NCI-H446 treated with DMSO at 0.1 percent for 48 hours (cell line): ENCODE results near the gene KIAA2012.

Experiments
- DNase-seq: peaks from one replicate; lab custom pipeline; 2025; lab: John Stamatoyannopoulos, UW

KIAA2012 gene

DNA sequence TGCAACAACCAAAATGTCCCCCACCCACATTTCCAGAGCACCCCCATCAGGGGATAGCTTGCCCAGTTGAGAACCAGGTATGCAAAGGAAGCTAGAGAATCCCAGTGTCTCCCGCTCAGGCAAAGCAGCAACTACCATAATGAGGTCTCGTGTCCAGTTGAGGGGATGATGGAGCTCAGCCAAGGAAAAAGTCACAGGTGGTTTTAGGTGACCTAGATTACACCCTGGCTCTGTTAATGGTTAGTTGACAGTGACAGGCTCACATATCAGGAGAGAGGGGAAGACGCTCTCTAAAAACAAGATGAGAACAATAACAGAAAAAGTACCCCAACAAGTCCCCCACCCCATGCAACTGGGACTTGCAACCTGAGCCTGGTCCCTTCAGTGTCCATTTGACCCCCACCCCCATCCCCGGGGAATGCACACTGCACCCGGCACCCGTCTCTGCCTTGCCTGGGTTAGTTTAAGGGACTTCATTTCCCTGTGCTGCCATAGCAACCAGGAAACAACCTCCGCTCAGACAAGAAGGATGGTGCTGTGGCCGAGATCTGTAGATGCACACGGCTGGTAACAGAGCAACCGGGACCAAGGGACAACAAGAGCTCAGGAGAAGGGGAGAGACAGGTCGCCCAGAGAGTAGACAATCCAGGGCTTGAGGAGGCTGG, at the start of gene KIAA2012:
TSS of gene KIAA2012 (plus strand) at position 519 of the 665 bp plus-strand sequence. CDS start 373 bp downstream, outside the sequence.
- no peak for DNase-seq

DNA sequence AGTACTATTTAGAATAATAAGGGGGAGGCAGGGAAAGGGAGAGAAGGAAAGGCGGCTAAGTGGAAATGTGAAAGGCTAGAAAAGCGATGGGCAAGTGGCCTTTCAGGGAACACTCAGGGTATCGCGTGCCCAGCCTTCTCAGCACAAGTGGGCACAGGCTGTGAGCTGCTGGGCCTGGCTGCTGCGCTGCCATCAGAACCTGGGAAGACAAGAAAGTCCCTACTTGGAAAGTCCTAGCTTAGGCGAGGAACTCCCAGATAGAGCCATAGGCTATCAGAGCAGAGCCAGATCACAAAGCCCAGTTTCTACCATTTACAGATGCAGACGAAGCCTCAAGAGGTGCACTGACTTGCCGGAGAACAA, 49.2 kb upstream of the KIAA2012 start:
- no peak for DNase-seq

DNA sequence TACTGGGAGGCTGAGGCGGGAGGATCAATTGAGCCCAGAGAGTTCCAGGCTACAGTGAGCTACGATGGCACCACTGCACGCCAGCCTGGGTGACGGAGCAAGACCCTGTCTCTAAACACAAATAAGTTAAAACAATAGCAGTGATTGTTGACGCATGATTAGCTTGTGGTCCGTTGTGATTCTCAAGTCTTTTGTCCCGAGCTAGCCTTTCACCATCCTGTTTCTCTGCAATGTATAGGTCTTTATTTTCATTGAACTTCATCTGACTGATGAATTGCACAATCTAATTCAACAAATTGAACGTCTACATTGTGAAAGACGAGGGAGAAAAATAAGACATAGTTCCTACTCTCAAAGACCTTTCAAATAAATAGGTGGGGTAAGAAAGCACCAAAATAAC, 48.2 kb upstream of the KIAA2012 start:
- DNase-seq: no peak

DNA sequence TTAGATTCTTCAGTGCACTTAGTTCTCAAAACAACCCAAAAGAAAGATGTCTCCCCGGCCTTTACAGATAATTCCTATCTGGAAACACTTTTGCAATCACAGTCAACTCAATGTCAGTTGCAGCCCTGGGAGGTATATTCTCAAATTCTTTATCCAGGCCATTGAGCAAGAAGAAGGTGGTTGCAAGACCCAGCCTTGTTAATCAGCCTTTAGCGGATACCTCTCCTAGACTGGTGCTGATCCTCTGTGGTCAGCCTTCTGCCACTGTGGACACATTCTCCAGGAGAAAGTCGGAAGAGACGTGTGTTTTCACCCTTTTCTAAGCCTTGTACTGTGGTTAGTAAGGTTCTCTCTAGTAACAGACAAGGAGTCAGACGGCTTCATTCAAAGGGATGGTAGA, 47.2 kb upstream of the KIAA2012 start:
- DNase-seq: no peak

DNA sequence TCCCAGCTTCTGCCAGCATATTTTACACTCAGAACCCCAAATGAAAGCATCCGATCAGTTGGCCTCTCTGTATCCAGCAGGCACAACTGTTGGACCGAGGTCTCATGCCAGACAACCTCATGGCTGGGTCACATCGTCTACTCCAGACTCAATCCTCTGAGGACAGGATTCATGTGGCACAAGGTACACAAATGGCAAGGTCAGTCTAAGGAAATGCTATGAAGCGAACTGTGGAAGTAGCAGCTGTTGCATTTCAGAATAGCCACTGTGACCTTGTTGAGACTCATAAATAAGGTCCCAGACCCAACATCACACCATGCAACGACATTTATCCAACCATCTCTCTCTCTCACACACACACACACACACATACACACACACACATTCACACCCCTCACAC, 46.5 kb upstream of the KIAA2012 start:
- DNase-seq: no peak

DNA sequence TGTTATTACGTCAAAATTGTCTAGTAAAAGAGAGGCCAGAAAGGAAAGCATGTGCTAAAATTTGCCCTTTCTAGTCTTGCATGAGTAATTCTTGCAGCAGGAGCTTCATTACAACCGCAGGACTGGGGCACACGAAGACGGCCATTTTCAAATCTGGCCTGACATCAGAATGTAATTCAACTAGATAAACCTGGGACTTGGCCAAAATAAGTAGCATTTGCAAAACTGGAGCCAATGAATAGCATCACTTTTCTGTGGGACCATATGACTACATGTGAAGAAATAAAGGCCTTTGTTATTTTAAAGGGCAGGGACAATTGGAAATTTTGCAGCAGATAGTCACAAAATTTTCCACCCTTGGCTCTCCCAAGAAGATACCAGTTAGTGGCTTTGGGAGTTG, 42.4 kb upstream of the KIAA2012 start:
- peak; percentile 55 for DNase-seq

DNA sequence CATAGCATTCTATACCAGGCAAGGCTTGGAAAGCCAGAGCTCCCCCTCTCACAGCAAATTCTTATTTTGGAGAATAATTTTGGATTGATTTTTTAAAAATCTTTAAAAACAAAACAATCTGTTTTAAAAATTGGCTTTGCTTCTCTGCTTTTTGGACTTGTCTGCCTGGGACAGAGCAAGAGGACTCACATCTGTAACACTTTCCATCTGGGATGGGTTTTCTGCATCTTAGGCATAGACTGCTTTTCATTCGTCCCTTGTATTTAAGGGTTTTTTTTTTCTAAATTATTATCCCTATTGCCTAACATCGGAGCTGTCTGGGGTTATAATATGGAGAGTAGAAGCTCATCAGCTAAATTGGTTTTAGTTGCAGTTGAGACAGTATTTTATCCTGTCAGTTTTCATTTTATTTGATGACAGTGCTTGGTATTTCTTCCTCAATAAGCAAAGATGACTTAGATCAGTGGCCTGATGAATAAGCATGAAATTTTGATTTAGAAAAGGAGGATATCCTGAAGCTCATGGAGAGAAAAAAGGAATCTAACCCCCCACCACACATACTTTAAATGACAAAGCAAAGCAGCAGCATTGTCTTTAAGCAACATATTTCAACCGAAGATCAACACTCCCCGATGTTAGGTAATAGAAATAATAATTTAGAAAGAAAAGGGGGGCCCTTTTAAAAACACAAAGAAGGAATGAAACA, 41.7 kb upstream of the KIAA2012 start:
- DNase-seq: no peak

DNA sequence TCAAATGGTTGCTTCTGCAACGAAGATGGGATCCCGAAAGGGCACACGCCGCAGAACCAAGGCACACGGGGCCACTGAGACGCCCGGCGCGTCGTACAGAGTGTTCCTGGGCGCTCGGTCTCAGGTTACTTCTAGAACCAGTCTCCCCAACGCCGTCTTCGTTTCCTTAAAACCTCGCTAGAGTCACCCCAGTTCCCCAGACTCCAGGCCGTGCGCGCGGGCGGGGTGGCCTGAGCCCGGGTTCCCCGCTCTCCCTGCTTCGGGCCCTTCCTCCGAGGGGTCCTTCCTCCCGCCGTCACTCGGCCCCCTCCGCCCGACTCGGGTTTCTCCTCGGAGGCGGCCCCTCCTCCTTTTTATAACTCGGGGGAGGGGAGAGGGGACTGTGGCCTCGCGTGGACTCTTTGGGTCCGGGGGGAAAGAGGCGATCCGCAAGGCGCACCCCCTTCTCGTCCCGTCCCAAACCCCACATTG, 40.2 kb upstream of the KIAA2012 start:
- DNase-seq: no peak

DNA sequence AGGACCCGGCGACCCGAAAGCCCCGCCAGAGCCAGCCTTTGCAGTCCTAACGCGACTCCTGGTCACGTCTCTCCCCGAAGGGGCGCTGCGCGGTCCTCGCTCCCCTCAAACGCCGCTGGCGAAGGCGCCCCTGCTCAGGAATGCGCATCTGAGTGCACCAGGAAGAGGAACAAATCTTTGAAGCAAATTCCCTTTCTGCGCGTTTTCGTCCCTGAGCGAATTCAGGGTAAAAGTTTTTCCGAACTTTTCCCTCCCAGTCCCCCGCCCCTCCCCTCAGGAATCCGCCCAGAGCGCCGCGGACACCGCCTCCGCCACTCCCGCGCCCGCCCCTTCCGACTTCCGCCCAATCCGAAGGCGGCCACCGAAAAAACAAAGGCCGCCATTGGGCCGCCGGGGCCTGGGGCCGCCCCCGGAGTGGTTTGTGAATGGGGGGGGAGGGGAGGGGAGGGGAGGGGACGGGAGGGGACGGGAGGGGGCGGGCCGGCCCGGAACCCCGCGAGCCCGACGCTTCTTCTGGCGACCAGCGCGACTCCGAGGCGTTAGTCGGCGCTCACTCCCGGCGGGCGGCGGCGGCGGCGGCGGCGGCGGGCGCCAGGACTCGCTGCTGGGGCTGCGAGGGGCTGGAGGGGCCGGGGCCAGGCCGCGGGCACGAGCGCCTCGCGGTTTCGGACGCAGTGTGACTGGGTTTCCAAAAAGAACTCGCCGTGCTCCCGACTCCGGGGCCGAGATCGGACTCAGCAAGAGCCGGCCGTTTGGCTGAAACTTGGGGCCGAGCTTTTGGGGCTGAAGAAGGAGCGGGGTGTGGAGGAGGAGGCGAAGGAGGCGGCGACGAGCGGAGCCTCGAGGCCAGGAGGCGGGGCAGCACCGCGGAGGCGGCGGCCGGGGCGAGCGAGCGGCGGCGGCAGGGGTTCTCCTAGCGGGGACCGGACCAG, 39.5 kb upstream of the KIAA2012 start, which contains the start of gene FZD7:
TSS of gene FZD7 (plus strand) at position 539 of the 932 bp plus-strand sequence. CDS start 793 bp downstream, outside the sequence.
- peak; percentile 75 for DNase-seq

DNA sequence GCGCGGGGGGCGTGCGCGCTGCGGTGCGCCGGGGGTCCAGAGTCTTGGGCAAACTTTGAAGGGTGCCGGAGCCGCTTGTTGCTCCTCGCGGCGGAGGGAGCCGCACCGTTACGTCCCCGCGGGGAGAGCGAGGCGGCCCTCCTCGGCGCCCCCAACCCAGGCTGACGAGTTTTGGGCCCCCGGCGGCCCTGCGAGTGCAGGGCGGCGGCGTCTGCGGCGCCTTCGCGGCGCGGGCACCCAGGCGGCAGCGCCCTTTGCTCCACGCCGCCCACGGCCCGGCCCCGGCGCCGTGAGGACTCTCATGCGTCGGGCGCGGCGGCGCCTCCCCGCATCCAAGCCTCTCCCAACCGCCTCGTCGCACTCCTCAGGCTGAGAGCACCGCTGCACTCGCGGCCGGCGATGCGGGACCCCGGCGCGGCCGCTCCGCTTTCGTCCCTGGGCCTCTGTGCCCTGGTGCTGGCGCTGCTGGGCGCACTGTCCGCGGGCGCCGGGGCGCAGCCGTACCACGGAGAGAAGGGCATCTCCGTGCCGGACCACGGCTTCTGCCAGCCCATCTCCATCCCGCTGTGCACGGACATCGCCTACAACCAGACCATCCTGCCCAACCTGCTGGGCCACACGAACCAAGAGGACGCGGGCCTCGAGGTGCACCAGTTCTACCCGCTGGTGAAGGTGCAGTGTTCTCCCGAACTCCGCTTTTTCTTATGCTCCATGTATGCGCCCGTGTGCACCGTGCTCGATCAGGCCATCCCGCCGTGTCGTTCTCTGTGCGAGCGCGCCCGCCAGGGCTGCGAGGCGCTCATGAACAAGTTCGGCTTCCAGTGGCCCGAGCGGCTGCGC, 38.6 kb upstream of the KIAA2012 start:
- DNase-seq: no peak

DNA sequence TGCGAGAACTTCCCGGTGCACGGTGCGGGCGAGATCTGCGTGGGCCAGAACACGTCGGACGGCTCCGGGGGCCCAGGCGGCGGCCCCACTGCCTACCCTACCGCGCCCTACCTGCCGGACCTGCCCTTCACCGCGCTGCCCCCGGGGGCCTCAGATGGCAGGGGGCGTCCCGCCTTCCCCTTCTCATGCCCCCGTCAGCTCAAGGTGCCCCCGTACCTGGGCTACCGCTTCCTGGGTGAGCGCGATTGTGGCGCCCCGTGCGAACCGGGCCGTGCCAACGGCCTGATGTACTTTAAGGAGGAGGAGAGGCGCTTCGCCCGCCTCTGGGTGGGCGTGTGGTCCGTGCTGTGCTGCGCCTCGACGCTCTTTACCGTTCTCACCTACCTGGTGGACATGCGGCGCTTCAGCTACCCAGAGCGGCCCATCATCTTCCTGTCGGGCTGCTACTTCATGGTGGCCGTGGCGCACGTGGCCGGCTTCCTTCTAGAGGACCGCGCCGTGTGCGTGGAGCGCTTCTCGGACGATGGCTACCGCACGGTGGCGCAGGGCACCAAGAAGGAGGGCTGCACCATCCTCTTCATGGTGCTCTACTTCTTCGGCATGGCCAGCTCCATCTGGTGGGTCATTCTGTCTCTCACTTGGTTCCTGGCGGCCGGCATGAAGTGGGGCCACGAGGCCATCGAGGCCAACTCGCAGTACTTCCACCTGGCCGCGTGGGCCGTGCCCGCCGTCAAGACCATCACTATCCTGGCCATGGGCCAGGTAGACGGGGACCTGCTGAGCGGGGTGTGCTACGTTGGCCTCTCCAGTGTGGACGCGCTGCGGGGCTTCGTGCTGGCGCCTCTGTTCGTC, 37.7 kb upstream of the KIAA2012 start:
- peak; percentile 61 for DNase-seq

DNA sequence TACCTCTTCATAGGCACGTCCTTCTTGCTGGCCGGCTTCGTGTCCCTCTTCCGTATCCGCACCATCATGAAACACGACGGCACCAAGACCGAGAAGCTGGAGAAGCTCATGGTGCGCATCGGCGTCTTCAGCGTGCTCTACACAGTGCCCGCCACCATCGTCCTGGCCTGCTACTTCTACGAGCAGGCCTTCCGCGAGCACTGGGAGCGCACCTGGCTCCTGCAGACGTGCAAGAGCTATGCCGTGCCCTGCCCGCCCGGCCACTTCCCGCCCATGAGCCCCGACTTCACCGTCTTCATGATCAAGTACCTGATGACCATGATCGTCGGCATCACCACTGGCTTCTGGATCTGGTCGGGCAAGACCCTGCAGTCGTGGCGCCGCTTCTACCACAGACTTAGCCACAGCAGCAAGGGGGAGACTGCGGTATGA, 37.1 kb upstream of the KIAA2012 start:
- peak; percentile 60 for DNase-seq

DNA sequence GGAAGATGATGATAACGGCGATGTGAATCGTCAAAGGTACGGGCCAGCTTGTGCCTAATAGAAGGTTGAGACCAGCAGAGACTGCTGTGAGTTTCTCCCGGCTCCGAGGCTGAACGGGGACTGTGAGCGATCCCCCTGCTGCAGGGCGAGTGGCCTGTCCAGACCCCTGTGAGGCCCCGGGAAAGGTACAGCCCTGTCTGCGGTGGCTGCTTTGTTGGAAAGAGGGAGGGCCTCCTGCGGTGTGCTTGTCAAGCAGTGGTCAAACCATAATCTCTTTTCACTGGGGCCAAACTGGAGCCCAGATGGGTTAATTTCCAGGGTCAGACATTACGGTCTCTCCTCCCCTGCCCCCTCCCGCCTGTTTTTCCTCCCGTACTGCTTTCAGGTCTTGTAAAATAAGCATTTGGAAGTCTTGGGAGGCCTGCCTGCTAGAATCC, 36.4 kb upstream of the KIAA2012 start:
- no peak for DNase-seq

DNA sequence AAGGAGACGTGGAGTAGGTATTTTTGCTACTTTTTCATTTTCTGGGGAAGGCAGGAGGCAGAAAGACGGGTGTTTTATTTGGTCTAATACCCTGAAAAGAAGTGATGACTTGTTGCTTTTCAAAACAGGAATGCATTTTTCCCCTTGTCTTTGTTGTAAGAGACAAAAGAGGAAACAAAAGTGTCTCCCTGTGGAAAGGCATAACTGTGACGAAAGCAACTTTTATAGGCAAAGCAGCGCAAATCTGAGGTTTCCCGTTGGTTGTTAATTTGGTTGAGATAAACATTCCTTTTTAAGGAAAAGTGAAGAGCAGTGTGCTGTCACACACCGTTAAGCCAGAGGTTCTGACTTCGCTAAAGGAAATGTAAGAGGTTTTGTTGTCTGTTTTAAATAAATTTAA, 36.0 kb upstream of the KIAA2012 start:
- DNase-seq: no peak

DNA sequence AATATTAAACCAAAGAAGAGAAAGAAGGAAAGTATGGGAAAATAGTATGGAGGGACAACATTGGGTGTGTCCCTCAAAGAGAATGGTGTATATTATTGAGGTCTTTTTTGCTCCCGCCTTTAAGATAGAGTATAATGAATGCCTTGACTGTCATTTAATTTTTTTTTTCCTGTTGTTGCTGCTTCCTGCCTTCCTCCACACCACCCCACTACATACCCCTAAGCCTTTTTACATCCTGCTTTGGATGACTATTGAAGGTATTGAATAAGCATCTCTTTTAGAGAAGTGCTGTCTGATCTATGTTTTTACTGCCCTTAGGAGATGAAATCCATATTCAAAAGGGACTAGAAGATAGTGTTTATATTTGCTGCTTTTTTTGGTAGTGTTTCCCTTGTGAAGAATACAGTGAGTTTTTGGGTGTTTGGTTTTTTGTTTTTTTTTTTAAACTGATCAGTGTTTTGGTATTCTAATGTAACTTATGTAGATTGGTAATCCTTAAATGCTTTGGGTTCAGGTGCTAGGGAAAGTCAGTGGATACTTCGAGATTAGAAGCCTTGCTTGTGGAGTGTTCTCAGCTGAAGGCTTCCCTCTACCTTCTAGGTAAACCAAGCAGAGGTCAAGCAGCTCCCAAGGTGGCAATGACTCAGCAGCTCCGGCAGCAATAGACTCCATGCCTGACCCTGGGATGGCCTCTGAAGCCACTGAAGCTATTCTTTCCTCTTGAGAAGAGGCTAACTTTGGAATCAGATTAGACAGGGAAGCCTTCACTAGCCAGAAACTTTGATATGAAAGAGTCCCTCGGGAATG, 34.4 kb upstream of the KIAA2012 start:
- no peak for DNase-seq

DNA sequence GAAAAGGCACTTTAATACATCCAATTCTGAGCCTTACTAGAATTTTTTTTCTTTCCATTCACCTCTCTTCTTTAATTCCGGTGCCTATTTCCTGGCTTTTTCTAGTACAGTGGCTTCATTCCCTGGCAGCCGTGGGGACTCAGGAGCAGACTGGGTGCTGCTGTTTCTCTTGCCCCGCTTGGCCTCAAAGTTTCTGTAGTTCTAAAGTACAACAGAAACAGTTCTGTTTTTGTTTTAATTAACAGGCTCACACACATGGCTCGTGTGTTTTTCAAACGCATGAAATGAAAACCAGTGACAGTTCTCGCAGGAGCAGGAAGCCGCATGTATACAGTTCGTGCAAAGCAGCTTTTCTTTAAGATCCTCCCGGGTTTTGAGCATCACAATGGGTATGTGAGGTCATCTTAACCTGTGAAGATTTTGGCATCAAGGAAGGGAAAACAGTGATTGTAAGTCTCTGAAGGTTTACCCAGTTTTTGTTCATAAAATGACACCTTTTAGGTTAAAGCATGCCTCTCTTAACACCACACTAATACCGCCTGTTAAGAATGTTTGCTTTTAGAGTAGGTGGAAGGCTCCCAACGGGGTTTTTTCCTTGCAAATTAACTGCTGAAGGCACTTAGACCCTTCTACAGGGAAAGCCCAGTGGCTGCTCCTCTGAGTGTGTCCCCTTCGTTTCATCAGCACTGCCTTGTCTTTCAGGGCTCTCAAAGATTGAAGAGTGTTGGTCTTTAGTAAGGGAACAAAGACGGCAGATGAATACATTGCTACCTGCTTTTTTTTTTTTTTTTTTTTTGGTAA, 33.6 kb upstream of the KIAA2012 start:
- no peak for DNase-seq

DNA sequence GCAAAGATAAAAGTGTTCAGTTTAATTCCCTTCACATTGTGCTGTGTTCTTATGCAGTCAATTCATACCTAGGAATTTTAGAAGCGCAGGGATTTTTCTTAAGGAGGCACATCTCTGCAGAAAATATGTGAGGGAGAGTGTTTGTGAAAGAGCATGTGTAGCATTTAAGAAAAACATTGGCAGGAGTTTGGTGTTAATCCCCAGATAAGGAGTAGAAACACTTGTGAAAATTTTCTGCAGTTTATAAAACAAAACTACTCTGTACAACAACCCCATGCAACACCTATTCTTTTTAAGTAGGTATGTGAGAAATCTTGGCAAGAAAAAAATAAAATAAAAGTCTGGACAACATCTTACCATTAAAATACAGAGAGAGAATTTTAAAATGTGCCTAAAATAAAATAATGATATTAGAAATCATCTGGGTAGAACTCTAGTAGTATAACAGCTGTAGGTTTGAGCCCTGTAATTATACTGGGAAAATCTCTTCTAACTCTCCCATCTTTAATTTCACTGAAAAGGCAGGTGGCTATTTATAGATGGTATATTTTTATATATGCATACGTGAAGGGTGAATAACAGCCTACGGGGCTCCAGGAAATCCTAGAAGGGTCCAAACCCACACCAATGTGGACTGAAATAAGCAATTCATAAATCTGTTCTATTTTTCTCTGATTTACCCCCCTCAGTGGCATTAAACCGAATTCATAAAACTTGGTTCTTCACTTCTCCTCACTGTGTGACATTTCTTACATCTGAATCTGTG, 32.8 kb upstream of the KIAA2012 start:
- no peak for DNase-seq

DNA sequence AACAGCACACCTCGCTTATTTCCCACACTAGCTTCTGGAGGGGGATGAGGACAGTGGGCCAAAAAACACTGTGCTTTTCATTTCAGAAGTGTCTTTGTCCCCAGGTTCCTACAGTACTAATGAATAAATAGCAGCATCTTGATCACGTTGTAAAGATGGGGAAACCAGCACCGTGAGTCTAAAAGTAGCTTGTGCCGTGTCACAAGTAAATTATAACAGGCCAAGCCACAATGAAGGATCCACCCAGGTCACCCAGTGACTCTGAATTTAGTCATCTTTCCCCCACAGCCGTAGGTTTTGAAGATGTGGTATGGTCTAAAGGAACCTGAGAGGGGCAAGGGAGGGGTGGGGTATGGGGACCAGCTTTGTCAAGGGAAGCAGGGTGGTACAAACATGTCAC, 30.6 kb upstream of the KIAA2012 start:
- no peak for DNase-seq
